Dermis blood vessel endothelial cell (primary cell): Measurements from ENCODE around the gene ZNF362. TPM values are rescaled to one million over a fixed set of nuclear protein-coding genes. Genes with fewer than 3 reads are reported as not detected.

Experiments used
- DNase-seq: peaks from one replicate; pipeline ENCODE4 v3.0.0; 2010
- total RNA-seq: library from RNA; depleted of rRNA; stranded (reverse); fragments of >200 nt; gene quantifications from 2 replicates; pipeline ENCODE4 v1.2.3, GENCODE V29; 2014

ZNF362 gene
- total RNA-seq, 1 donor from 2014 or later, result 3.2 TPM

GRCh38 chr1:33348676-33349080, 92.4 kb downstream of the ZNF362 start:
- peak; percentile 46 for DNase-seq

GRCh38 chr1:33349081-33349759, 92.9 kb downstream of the ZNF362 start:
- DNase-seq, result peak; percentile 59

GRCh38 chr1:33349778-33350610, 93.7 kb downstream of the ZNF362 start:
- DNase-seq, result peak; percentile 81

Other genes with a start within 250 kb of the ZNF362 start
- gene AK2, start 219.6 kb upstream of the ZNF362 start, total RNA-seq, result 164 and 212 TPM in 2 replicates
- gene AZIN2, start 175.3 kb upstream of the ZNF362 start, total RNA-seq, result 0.28 and 2.2 TPM in 2 replicates
- 2.6 and 4.6 TPM in 2 replicates for gene TRIM62, start 74.4 kb upstream of the ZNF362 start, total RNA-seq
- gene A3GALT2, start 64.6 kb downstream of the ZNF362 start, total RNA-seq, result not detected in 2 replicates
- gene PHC2, start 174.6 kb downstream of the ZNF362 start, total RNA-seq, result 88.5 and 144 TPM in 2 replicates
- 10.6 and 16.2 TPM in 2 replicates for gene ZSCAN20, start 216.2 kb downstream of the ZNF362 start, total RNA-seq